ENCODE measurements around the gene EMP1.

Gene EMP1, protein sequence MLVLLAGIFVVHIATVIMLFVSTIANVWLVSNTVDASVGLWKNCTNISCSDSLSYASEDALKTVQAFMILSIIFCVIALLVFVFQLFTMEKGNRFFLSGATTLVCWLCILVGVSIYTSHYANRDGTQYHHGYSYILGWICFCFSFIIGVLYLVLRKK

DNA sequence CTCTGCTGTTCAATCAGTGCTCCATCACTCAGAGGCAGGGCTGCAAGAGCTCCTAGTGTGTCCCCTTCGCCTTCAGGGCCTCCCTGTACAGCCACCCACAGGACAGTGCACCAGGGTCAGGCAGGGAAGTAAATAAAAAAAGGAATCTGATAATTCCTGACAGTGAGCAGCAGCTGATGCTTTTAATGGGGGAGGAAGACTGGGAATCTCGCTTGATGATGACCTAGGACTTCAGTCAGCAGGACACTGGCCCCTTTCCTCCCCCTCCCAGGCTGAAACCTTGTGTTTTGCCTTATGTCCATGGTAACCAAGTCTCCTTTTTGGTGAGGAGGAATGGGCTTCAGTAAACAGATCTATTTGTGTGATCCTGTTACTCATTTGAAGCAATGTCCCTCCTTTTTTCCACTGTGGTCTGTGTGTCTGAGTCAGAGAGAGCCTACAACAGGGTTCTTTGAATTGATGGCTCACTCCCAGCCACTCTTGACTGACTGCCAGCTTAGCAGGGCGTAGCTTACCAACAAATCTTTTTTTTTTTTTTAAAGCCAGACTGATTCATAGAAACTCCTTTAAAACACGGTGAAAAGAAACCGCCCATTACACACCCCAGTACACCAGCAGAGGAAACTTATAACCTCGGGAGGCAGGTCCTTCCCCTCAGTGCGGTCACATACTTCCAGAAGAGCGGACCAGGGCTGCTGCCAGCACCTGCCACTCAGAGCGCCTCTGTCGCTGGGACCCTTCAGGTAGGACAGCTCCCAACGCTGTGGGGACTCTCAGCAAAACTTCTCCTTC, at the start of gene EMP1:
TSS of gene EMP1 (plus strand) at position 597 of the 792 bp plus-strand sequence. CDS start 14,785 bp downstream, outside the sequence.
- DNase-seq, result no peak

DNA sequence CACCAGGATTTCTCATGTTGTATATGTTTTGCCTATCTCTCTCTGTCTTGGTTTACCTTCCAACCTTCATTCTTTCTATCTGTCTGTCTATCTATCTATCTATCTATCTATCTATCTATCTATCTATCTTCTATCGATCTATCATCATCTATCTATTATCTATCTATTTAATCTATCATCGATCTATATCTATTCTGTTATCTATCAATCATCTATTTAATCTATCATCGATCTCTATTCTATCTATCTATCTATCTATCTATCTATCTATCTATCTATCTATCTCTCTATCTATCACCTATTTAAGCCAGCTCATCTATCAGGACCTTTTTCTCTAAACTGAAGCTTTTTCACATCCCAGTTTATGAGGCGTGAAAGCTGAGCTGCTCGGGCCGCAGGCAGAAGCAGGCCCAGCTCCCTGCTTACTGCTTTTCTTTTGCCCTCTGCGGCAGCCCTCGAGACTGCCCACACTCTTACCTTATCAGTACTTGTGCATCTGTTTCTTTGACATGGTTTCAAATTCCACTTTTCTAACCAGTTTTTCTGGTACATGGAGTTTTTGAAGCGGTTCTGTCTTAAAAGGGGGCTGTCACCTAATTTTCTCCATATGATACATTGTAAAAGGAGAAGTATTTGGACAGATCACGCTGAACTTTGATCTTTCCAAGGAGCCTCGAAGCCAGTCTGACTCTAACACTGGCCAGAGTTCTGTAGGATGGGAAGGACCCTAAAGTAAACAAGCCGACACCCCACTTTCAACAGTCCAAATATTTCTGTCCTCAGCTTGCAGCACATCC, 48.6 kb upstream of the EMP1 start:
- DNase-seq, result no peak

DNA sequence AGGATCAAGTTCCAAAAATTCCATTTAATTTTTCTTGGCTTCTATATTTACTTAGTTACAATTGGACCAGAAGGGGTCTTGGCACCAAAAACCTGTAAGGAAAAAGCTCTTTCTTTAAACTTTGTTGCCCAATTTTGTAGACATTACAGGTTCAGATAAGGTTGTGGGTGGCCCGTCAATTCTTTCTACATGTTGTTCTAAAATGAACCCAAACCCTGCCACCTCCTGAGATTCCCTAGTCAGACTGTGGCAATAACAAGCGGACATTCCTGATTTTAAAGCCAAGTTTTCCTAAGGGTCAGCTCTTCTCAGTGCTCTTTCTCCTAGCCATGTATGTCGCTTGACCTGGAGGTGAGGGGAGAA, 48.1 kb upstream of the EMP1 start:
- DNase-seq, result no peak

DNA sequence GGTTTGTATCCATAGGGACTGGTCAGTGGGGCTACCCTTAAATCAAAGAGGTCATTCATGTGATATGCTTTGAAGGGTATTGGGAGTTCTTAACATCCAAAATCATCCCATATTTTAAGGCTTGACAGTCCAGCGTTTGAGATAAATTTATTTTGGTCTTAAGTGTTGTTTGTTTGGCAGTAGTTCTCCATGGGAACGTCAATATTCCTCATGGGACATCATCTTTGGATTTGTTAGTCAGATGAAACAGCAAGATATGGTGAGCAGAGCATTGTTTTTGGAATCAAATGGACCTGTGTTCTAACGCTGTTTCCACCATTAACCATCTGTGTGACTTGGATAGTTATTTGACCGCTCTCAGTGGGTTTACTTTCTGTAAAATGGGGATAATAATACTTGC, 47.1 kb upstream of the EMP1 start:
- no peak for DNase-seq

DNA sequence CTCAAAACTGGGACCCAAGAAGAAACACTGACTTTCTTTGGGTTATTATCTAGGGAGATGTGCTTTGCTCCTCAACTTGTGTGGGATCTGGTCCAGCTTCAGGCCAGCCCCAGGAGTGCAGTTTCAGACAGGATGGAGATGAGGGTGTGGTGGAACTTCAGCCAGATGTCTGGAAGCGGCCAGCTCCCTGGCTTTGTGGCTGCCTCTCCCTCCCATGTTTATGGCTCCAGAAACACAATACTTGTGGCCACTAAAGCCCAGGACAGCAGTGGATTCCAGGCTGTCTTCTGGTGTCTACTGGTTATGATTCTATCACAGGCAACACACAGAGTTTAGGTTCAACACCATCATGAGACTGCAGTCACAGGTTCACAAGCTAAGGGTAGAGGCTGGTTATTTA, 44.2 kb upstream of the EMP1 start:
- no peak for DNase-seq

DNA sequence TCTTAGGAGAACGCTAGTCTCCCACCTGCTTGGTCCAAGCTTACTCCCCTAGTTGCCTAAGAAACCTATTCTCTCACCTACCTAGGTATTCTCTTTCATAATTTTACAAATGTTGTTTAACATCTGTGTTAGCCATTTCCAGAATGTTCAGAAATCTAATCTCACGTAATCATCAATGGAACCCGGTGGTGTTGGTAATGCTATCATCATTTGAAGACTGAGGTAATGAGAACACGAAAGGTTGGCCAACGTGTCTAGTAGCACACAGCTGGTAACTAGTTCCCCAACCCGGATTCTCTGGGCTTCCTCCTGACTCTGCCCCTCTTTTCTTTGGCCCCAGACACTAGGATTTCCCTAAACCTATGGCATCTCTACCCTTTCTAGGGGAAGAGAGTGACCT, 43.8 kb upstream of the EMP1 start:
- no peak for DNase-seq

DNA sequence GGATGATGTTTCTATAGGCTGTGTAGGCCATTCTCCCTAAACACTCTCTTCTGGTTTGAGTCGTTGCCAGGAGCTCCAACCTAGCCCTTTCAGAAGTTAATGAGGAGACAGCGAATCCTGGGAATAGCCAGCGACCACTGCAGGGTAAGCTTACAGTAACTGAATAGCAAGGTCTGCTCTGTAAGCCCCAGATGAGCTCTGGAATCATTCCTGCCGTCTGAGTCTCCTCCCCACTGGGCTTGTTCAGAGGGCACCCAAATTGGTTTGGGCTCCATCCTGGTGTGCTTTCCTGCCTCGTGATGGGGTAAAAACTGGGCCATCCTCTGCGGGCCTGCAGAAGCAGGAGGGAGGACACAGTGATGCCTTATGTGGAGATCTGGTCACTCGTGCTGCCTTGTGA, 43.3 kb upstream of the EMP1 start:
- no peak for DNase-seq

DNA sequence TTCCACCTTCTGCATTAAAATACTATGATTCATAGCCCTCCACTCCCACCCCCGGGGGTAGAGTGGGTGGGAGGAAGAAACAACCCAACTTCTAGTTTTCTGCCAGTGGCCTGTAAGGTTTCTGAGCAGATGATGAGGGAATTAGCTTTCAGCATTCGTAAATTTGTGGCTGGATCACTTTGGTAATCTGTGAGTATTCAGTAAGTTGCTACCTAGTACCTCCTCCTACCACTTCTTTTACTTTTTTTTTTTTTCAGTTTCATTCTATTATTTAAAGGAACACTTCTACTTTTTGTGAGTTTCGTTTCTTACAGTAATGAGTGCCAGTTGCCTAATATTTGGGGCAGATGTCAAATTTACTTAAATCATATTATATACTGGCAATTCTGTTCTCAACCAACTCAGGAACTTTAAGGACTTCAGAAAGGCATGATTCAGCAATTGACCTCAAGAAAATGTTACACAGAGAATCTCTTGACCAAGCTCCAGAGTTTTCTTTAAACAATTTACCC, 42.4 kb upstream of the EMP1 start:
- no peak for DNase-seq

DNA sequence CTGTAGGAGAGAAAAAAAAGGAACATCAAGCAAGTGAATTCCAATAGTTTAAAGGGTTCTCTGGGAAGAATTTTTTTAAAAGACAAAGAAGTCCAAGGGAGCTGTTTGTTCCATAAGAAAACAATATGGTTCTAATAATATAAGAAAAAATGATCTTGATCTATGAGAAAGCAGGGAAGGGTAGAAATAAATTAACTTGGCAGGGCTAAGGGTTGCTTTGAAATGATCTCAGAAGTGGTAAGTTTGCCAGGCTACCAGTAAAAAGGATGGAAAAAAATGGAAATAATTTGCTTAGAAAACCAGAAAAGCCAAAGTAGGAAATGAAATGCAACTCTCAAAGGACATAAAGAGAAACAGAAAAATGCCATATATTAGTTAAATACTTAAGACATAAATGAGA, 41.7 kb upstream of the EMP1 start:
- no peak for DNase-seq

DNA sequence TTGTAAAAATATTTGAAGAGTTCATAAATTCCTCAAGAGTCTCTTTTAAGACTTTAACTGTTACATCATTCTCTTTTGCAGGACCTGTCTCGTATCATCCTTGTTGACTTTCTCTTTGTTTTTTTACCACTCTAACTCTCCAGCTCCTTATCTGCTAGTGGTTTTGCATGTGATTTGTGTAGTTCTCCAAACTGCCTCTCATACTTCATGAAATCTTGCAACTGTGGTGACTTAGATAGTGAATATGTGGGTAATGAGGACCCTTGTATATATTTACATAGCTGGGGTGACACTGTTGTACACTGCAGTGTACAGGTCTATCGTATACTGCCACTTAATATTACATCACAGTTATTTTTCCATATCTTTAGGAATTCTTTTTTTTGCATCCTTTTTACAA, 40.2 kb upstream of the EMP1 start:
- no peak for DNase-seq

DNA sequence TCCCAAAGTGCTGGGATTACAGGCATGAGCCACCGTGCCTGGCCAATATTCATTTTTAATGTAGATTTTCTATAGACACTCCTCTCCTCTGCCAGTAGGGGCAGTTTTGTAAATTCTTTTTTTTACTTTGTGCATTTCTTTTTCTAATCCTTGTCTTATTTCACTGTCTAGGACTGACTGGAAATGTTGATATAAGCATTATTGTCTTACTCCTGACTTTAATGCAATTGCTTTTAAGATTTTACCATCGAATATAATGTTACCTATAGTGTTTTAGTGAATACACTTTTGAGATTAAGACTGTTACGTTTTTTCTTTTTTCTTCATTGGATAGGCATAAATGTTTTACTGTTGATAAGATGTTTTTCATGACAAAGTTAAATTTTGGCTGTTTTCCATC, 35.4 kb upstream of the EMP1 start:
- DNase-seq, result no peak

DNA sequence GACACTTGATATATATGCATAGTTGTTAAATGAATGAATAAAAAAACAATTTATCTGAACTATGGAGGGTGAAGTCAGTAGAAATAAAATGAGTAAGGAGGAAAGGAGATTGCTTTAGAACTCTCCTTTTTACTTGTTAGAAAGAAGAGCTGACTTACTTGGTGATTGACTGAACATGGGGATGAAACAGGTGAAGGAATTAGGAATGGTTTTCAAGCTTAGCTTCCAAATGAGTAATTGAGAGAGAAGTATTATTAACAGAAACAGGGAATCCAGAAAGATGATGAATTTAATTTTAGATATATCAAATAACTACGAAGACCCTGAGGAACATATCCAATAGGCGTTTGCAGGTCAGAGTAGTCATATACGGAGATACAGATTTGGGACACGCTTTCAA, 33.6 kb upstream of the EMP1 start:
- no peak for DNase-seq

DNA sequence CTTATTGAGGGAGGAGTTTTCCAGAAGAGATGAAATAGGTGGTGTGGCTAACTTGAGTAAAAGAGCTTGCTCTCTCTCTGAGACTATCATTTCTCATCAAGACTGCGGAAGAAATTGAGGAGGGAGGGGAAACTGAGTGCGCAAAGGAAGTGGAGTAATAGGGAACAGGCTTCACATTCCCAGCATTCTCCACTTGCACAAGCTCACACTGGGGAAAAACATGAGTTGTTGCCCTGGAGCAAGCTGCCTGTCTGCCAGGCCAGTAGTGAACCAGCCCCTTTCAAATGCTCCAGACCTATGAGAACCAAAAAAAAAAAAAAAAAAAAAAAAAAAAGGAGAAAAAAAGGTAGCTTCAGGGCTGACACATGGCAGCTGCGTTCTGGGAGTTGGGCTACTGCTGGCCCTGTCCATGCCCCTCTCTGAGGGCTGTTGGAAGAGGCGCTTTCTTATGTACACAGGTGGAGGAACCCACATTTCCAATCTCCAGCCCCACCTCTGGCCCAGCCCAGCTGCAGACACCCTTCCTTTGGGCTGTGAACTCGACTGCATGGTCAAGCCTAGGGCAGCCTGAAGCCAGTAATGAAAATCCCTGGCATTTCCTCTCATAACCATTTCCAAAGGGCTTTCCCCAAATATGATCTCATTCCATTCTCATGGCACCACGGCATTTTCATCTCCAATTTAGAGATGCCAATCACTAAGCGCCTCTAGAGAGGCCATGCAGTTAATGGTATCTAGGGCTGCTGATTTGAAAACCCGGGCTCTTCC, 32.5 kb upstream of the EMP1 start:
- no peak for DNase-seq

DNA sequence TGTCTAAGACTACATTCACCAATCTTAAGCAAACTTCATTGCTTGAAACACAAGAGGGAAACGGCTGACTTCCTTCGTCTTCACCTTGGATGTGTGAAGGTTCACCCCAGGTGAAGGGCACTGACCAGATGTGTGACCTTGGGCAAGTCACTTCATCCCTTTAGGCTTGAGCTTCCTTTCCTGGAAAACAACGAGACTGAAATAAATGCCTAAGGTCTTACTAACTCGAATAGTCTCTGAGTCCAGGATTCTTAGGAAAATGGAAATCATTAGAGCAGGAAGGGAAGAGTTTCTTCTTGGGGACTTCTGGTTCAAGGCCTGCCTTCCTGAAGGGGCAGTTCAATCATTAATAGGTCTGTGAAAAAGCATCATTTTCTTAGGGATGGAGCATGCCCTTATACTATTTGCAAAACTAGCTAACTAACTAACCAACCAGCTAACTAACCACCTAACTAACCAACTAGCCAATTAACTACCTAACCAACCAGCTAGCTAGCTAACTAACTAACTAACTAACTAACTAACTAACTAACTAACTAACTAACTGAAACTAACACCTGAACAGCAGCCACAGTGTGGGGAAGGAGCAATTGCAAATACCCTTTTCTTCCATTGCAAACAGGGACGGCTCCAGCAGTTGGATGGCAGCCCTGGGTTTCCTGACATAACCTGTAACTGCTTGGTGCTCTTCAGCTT, 31.5 kb upstream of the EMP1 start:
- no peak for DNase-seq

DNA sequence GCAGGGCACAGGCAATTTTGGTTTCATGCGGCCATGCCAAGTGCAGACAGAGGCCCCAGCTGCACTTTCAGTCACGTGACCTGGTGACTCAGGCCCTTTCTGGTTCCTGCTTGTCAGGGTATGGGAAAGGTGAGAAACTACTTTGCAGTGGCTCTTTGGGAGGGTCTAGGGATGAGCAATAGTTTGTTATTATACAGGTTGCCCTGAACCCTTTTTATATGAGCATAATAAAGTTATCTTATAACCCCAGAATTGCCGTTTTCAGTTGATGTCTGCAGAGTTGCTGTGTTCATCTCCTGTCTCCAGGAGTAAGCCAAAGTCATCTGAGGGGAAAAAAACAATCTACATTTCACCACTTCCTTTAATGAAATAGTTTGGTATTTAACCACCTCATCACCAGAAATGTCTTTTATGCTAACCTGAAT, 30.9 kb upstream of the EMP1 start:
- no peak for DNase-seq

DNA sequence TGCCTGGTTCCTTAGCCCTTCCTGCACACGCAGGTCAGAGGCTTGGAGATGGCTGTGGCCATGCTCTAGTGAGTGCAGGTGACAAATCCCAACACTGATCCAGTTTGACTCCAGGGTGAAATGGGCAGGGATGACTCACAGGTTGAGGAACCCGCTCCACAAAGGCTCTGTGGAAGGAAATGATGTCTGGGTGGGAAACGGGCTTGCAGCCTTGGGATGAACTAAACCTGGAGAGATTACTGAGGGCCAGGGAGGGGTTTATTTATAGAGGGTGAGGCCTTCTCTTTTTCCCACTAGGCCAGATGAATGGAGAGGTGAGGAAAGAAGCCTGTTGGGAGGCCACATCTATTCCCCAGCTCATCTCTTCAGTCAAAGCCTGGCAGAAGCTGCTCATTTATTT, 29.3 kb upstream of the EMP1 start:
- no peak for DNase-seq

DNA sequence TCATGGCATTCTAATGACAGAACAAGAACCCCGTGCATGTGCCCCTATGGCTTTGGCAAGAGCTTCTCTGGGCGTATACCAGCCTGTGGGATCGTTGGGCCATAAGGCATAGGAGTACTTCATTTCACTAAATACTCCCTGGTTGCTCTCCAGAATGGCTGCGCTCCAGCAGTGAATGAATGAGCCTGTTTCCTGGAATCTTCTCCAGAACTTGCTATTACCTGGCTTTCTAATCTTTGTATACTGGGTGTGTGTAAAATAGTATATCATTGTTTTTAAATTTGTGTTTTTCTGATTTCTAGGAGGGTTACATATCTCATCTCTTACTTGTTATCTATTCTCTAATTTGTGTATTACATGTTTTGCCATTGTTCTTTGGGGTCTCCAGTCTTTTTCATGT, 28.6 kb upstream of the EMP1 start:
- DNase-seq, result no peak

DNA sequence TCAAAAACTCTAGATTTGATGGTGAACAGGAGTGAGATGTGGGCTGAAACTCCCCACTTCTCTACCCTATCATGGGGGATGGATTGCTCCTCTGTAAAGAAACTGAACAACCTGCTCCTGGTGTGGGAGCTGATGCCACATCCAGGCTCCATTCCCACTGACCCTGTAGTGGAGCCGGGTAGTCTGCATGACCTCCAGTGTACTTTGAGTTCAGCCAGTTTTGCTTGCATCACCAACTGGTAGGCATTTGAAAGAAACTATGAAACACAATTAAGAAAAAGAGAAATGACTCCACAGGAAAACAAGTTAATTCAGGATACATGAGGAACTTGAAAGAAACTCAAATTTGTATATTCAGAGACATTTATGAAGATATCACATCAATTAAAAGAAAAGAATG, 27.3 kb upstream of the EMP1 start:
- no peak for DNase-seq

DNA sequence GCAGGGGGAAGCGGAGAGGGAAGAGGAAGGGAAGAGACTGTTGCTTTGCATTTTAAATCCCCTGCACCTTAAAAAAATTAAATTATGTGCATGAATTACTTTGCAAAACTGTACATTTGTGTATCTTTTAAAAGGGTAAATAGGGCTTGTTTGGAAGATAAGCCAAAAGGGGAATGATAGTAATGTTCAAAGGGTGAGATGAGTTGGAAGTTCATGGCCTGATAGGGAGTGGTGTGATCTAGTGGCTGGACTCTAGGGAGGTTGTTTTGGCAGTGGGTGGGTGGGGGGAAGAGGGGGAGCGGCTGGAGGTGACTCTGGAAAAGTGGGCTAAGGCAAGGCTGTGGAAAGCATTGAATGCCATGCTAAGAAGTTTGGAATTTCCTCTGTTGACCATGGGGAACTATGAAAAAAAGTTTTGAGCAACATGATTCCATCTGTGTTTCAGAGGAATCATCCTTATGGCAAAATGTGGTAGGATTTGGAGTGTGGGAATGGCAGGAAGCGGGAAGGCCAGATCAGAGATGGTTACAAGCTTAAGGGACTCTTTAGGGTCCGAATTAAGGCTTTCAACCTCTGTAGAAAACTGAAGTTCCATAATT, 25.5 kb upstream of the EMP1 start:
- DNase-seq, result no peak

DNA sequence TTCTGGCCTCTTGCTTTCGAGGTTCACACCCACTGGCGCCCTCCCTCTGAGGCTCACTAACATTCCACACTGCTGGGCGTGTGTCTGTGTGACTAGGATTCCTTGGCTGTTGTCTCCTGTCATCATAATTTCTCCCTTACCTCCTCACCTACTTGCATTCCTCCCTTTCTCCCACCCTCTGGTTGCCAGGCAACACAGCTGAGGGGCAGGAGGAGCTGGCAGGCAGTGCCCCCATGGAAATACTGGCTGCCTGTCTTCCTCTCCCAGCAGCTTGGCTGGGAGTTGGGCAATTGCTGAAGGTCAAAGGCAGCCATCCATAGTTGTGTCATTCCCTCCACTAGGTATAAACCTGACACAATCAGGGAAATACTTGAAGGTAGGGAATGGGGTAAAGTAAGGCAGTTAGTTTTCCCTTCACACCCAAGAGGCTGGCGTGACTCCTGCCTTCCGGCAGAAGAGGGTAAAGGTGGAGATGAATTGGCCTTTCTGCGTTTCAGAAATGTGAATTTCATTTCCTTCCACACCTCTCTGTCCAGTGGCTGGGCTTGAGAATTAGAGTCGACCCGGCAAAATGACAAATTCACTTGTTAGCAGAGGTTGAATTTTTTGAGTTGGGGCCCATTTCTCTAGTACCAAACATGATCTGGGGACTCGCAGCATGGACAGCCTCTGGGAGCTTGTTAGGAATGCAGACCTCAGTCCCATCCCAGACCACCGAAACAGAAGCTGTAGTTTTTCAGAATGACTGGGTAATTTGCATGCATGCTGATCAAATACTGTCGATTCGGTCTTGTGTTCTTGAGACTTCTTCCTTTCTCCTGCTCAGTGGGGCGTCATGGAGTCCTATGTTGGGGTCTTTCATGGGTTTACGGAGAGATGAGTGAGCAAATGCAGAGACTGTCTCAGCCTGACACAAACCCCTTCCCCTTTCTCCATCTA, 24.3 kb upstream of the EMP1 start:
- no peak for DNase-seq

Measured in cortex of kidney (tissue), 1 donor.